Embryonic facial prominence (tissue), 1 donor: Measurements from ENCODE around the gene GDE1.

Experiments
- DNase-seq: peaks from one replicate; pipeline ENCODE4 v3.0.0-alpha.2; 2016; ENCODE audit errors: extremely low spot score

GDE1 gene

GRCh38 chr16:19523559-19524355, 1.9 kb upstream of the GDE1 start, which contains the start of gene CCP110:
TSS of gene CCP110 (plus strand) at chr16:19523942. CDS start at chr16:19527882, 3,940 bp downstream.
- peak; percentile 89 for DNase-seq

DNA sequence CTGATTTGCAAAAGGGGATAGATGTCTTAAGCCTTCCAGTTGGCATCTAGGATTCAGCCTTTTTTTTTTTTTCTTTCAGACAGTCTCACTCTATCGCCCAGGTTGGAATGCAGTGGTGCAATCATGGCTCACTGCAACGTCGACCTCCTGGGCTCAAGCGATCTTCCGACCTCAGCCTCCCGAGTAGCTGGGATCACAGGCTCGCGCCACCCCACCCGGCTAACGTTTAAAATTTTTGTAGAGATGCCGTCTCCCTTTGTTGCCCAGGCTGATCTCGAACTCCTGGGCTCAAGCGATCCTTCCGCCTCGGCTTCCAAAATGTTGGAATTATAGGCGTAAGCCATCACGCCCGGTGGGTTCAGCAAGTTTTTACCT, 1.3 kb upstream of the GDE1 start:
- DNase-seq: no peak

- no peak for DNase-seq
Measured at GRCh38 chr16:19522760-19523159, 862 bp upstream of the GDE1 start.

- no peak for DNase-seq
Measured at GRCh38 chr16:19522397-19522732, 467 bp upstream of the GDE1 start.

GRCh38 chr16:19520861-19521331, 1.0 kb downstream of the GDE1 start:
- DNase-seq: no peak

GRCh38 chr16:19518388-19518787, 3.5 kb downstream of the GDE1 start:
- no peak for DNase-seq

DNA sequence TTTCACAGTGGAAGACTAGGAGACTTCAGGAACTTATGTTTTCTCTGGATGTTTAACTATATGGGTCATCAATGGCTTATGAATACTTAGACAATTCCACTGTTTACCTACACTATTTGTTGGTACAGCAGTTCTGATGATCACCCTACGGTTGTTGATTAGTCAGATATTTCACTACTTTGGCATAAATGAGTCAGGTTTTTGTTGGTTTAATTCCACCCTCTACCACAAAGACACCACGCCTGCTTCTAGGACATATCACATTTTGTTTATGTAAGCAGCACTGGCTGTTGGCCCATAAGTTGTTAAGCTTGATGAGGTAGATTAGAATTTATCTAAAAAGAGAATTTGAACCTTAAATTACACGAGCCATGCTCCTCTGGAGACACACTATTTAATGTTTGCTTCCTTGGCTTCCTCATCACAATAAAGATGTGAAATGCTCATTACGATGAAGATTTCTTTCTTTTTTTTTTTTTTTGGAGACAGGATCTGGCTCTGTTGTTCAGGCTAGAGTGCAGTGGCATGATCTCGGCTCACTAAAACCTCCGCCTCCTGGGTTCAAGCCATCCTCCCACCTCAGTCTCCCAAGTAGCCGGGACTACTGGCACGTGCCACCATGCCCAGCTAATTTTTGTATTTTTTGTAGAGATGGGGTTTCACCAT, 4.3 kb downstream of the GDE1 start:
- DNase-seq: no peak

- no peak for DNase-seq
Measured at GRCh38 chr16:19515757-19516156, 6.1 kb downstream of the GDE1 start.

DNA sequence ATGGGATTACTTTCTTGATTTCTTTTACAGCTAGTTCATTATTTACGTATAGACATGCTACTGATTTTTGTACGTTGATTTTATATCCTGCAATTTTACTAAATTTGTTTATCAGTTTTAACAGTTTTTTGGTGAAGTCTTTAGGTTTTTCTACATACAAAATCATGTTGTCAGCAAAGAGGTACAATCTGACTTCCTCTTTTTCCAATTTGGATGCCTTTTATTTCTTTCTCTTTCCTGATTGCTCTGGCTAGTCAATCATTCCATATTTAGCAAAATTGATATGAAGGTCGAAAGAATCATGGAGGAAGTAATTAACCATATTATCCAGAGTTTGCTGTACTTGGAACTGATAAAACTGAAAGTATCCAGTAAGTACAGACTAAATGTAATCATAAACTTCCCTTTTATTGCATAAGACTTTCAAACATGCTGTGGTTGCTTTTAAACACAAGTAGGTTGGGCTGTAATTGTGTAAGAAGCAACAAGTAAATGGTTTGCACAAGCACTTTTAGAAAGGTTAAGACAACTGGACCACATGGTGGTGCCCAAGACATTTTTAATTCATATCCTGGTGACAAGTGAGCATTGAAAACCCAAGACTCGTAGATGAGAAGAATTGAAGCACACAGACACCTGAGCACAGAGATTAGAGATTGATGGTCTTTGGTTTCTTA, 8.4 kb downstream of the GDE1 start:
- DNase-seq: no peak

GRCh38 chr16:19512297-19512696, 9.6 kb downstream of the GDE1 start:
- DNase-seq: no peak

GRCh38 chr16:19507867-19508266, 14.0 kb downstream of the GDE1 start:
- no peak for DNase-seq

DNA sequence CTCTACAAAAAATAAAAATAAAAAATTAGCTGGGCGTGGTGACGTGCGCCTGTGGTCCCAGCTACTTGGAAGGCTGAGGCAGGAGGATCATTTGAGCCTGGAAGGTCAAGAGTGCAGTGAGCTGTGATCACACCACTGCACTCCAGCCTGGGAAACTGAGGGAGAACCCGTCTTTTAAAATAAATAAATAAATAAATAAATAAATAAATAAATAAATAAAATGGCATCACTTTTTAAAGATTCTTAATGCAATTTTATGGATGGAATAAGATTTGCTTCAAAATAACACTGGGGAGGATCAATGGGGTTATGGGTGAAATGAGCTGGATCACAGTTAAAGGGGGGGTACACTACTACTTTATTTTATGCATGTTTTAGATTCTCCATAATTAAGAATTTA, 14.9 kb downstream of the GDE1 start:
- DNase-seq: no peak

GRCh38 chr16:19505600-19506303, 16.1 kb downstream of the GDE1 start:
- DNase-seq: no peak

DNA sequence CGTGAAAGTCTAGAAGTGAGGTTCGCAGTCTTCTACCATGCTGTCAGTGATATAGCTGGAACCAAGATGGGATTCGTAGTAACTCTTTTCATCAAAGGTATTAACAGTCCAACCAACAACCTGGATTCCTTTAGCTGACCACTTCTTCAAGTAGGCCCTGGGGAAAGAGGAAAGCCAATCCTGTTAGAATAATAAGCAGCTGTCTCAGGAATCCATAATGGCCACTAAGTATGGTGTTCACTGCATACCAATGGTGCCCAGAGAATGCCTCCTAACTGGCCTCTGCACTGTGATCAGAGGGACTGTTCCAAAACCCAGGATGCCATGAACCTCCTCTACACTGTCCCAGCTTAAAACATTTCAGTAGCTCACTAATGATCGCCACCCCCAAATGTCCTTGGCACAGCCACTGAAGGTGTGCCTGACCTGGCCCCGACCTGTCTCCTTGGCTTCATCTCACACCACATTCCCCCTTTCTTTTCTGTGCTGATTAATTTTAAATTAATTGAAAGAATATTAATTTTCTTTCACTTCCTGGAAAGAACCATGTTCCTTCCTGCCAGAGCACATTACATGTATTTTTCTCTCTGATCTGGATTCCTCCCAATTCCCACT, 18.3 kb downstream of the GDE1 start:
- DNase-seq: no peak

GRCh38 chr16:19502395-19503131, 19.3 kb downstream of the GDE1 start:
- DNase-seq: no peak

GRCh38 chr16:19499481-19499880, 22.4 kb downstream of the GDE1 start:
- no peak for DNase-seq

- no peak for DNase-seq
Measured at GRCh38 chr16:19499006-19499405, 22.9 kb downstream of the GDE1 start.

DNA sequence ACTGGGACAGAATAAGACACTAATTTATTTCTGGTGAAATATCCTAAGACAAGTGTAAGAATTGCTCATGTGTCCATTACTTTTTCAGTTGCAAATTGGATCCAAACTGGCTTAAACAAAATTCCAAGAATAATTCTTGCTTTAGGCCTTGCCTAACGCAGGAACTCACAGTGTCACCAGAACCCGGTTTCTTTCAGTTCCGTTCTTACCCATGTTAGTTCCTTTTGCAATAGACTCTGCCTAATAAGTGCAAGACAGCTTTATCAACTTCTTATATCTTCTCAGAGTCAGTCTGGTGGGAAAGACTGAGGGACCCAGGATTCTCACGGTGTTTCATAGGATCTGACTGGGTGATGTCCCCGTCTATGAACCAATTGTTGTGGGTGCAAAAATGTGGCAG, 24.7 kb downstream of the GDE1 start:
- no peak for DNase-seq

GRCh38 chr16:19490619-19491018, 31.3 kb downstream of the GDE1 start:
- no peak for DNase-seq

GRCh38 chr16:19488213-19488640, 33.7 kb downstream of the GDE1 start:
- DNase-seq: no peak

GRCh38 chr16:19486750-19487325, 35.1 kb downstream of the GDE1 start:
- DNase-seq: no peak
